Measurements from ENCODE around the gene DEFB116.
"Not testable (repeated sequence)": the region's sequence is repeated elsewhere in the genome, so short reads cannot be mapped to it uniquely, and the experiment has no call there.

The DEFB116 gene

GRCh38 chr20:31308535-31309162 is at the start of gene DEFB116:
Gene DEFB116 (minus strand): TSS chr20:31308585. CDS start chr20:31308585, 0 bp downstream.
- DNase-seq: no peak

GRCh38 chr20:31355981-31356380 is 47.6 kb upstream of the DEFB116 start:
- DNase-seq: no peak

GRCh38 chr20:31341470-31341869 is 33.1 kb upstream of the DEFB116 start:
- DNase-seq: no peak

- DNase-seq: no peak
Observed at GRCh38 chr20:31330893-31331292, 22.5 kb upstream of the DEFB116 start.

- no peak for DNase-seq
Observed at GRCh38 chr20:31322504-31322903, 14.1 kb upstream of the DEFB116 start.

GRCh38 chr20:31284964-31285363 is 23.4 kb downstream of the DEFB116 start:
- not testable (repeated sequence) for DNase-seq

GRCh38 chr20:31278178-31278577 is 30.2 kb downstream of the DEFB116 start:
- DNase-seq: no peak

- no peak for DNase-seq
Observed at GRCh38 chr20:31274441-31274840, 33.9 kb downstream of the DEFB116 start.

GRCh38 chr20:31260326-31260932 is 48.0 kb downstream of the DEFB116 start:
- no peak for DNase-seq

GRCh38 chr20:31257364-31257763 is 51.0 kb downstream of the DEFB116 start, which contains the start of gene DEFB115:
Gene DEFB115 (plus strand): TSS chr20:31257664. CDS start chr20:31257664, 0 bp downstream.
- DNase-seq: no peak

GRCh38 chr20:31256959-31257358 is 51.4 kb downstream of the DEFB116 start:
- no peak for DNase-seq

Data from retina (tissue), 1 donor.